ENCODE measurements around the gene EIF5B.

EIF5B gene

DNA sequence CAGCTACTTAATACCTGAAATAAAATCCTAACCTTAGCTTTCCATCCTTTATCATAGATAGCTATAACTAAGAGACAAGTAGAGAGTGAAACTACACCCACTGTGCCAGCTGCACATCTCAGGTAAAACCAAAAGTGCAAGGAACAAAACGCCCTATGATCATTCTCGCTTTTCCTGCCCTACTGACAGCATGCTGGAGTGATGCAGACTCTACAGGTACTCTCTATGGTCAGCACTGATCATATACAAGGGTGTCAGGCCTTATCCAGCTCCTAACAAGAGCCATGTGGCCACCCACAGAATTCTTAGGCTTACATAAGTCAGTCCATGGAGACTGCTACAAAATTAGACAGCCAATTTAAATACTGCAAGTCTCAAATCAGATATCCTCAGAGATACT is 107.0 kb downstream of the EIF5B start:
- TF ChIP-seq, protein P1, sequence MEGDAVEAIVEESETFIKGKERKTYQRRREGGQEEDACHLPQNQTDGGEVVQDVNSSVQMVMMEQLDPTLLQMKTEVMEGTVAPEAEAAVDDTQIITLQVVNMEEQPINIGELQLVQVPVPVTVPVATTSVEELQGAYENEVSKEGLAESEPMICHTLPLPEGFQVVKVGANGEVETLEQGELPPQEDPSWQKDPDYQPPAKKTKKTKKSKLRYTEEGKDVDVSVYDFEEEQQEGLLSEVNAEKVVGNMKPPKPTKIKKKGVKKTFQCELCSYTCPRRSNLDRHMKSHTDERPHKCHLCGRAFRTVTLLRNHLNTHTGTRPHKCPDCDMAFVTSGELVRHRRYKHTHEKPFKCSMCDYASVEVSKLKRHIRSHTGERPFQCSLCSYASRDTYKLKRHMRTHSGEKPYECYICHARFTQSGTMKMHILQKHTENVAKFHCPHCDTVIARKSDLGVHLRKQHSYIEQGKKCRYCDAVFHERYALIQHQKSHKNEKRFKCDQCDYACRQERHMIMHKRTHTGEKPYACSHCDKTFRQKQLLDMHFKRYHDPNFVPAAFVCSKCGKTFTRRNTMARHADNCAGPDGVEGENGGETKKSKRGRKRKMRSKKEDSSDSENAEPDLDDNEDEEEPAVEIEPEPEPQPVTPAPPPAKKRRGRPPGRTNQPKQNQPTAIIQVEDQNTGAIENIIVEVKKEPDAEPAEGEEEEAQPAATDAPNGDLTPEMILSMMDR (IDR thresholded peaks at IDR 0.05; ENCODE audit: control extremely low read depth, extremely low read depth, low read depth, missing control alignments): no peak
- no peak for DNase-seq (ENCODE audit: extremely low spot score)
- ChIA-PET POLR2A (no interaction called here), CTCF (no interaction called here)

DNA sequence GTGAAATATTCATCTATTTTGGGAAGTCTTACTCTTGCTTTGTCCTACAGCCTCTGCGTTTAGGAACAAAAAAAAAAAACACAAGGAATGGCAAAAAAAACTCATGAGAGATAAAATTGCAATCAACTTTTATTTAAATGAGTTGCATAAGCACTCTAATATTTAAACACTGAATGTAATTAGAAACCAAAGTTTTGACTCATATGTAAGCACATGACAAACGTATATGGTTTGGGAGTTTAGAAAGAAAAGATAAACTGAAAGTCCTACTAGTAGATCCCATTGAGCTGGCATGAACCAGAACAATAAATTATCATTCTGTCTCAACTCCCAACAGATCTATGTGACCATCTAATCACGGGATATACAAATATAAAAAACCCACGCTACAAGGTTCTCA is 107.9 kb downstream of the EIF5B start:
- ChIA-PET CTCF (interaction anchor here (1.1 to 1.4 kb wide), 2 partner anchors 9 to 24 kb away, joined by 3 to 5 read pairs; no protein-coding TSS in a partner anchor), POLR2A (interaction anchor here (0.7 kb wide), 1 partner anchor 65 kb away, joined by 5 read pairs; no protein-coding TSS in a partner anchor)
- no peak for DNase-seq (ENCODE audit: extremely low spot score)
- TF ChIP-seq, protein P1 (IDR thresholded peaks at IDR 0.05; ENCODE audit: control extremely low read depth, extremely low read depth, low read depth, missing control alignments): no peak

DNA sequence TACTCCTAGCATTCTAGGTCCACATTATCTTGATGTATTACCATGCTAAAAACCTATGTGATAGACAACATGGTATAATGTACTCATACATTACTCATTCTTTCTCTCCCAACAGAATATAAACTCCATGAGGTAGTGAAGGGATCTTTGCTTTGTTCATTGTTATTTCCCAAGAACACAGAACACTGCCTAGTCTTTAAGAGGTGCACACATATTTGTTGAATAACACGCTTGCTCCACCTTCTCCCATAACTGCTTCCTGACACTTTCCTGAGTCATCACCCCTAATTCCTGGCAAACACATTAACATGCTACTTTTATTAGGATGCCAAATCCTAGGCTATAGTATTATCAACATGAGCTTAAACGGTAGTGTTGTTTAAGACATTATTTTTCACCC is 111.4 kb downstream of the EIF5B start:
- CTCF ChIA-PET: interaction anchor here (1.3 kb wide), 1 partner anchor 49 kb away, joined by 3 read pairs; no protein-coding TSS in a partner anchor
- TF ChIP-seq, protein P1 (IDR thresholded peaks at IDR 0.05; ENCODE audit: control extremely low read depth, extremely low read depth, low read depth, missing control alignments): no peak
- no peak for DNase-seq (ENCODE audit: extremely low spot score)
- POLR2A ChIA-PET: no interaction called here

DNA sequence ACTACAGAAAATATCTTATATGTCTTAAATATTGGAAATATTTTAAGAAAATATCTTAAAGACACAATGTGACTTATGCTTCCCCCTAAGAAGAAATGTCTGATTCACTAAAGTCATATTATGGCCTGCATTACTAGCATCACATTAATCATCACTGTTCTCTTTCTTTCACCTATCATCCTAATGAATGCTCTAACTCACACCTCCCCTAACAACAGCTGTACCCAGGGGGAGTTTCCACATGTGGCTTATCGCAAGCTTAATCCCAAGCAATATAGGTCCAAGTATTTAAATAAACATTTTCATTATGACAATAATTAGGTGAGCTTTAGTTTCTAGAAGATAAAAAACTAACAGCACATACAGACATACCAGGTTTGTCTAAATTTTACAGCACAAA is 113.0 kb downstream of the EIF5B start:
- CTCF ChIA-PET: interaction anchor here (1.1 to 1.5 kb wide), 2 partner anchors 8 to 13 kb away, joined by 3 read pairs; no protein-coding TSS in a partner anchor
- TF ChIP-seq, protein P1 (IDR thresholded peaks at IDR 0.05; ENCODE audit: control extremely low read depth, extremely low read depth, low read depth, missing control alignments): no peak
- POLR2A ChIA-PET: no interaction called here
- DNase-seq (ENCODE audit: extremely low spot score): no peak

Measured in GM10248 (cell line).